Measurements from ENCODE around the gene ASB13.
"Not testable (repeated sequence)": the region's sequence is repeated elsewhere in the genome, so short reads cannot be mapped to it uniquely, and the experiment has no call there.

The ASB13 gene

GRCh38 chr10:5632446-5632845, 33.9 kb downstream of the ASB13 start:
- DNase-seq = no peak
- TF ChIP-seq POLR2A (IDR thresholded peaks at IDR 0.05; ENCODE audit: low read length) (no peak), GATA1 (IDR thresholded peaks at IDR 0.05; ENCODE audit: low read depth, low read length) (no peak)

GRCh38 chr10:5631936-5632335, 34.5 kb downstream of the ASB13 start:
- DNase-seq = no peak
- TF ChIP-seq POLR2A (IDR thresholded peaks at IDR 0.05; ENCODE audit: low read length) (no peak), GATA1 (IDR thresholded peaks at IDR 0.05; ENCODE audit: low read depth, low read length) (no peak)

GRCh38 chr10:5630112-5630436, 36.3 kb downstream of the ASB13 start:
- no peak for DNase-seq
- TF ChIP-seq GATA1 (IDR thresholded peaks at IDR 0.05; ENCODE audit: low read depth, low read length) (no peak), POLR2A (IDR thresholded peaks at IDR 0.05; ENCODE audit: low read length) (no peak)

- TF ChIP-seq GATA1 (IDR thresholded peaks at IDR 0.05; ENCODE audit: low read depth, low read length) = no peak
- TF ChIP-seq POLR2A (IDR thresholded peaks at IDR 0.05; ENCODE audit: low read length) = no peak
- DNase-seq = peak; percentile 71 to 87
Observed at GRCh38 chr10:5629303-5630111, 36.9 kb downstream of the ASB13 start.

- DNase-seq = no peak
- no peak for TF ChIP-seq POLR2A (IDR thresholded peaks at IDR 0.05; ENCODE audit: low read length)
- TF ChIP-seq GATA1 (IDR thresholded peaks at IDR 0.05; ENCODE audit: low read depth, low read length) = no peak
Observed at GRCh38 chr10:5628451-5629302, 37.7 kb downstream of the ASB13 start.

- no peak for DNase-seq
- no peak for TF ChIP-seq GATA1 (IDR thresholded peaks at IDR 0.05; ENCODE audit: low read depth, low read length)
- no peak for TF ChIP-seq POLR2A (IDR thresholded peaks at IDR 0.05; ENCODE audit: low read length)
Observed at GRCh38 chr10:5627486-5628044, 38.8 kb downstream of the ASB13 start.

GRCh38 chr10:5625992-5626777, 40.2 kb downstream of the ASB13 start:
- TF ChIP-seq POLR2A (IDR thresholded peaks at IDR 0.05; ENCODE audit: low read length) (no peak), GATA1 (IDR thresholded peaks at IDR 0.05; ENCODE audit: low read depth, low read length) (no peak)
- no peak for DNase-seq

- TF ChIP-seq POLR2A (IDR thresholded peaks at IDR 0.05; ENCODE audit: low read length) (no peak), GATA1 (IDR thresholded peaks at IDR 0.05; ENCODE audit: low read depth, low read length) (no peak)
- DNase-seq = no peak
Observed at GRCh38 chr10:5624701-5625100, 41.7 kb downstream of the ASB13 start.

GRCh38 chr10:5623081-5623748, 43.2 kb downstream of the ASB13 start:
- TF ChIP-seq GATA1 (IDR thresholded peaks at IDR 0.05; ENCODE audit: low read depth, low read length) = no peak
- DNase-seq = peak; percentile 81 to 90

GRCh38 chr10:5622186-5622960, 44.0 kb downstream of the ASB13 start:
- TF ChIP-seq GATA1 (IDR thresholded peaks at IDR 0.05; ENCODE audit: low read depth, low read length) (no peak), POLR2A (IDR thresholded peaks at IDR 0.05; ENCODE audit: low read length) (no peak)
- no peak for DNase-seq

GRCh38 chr10:5621371-5621770, 45.0 kb downstream of the ASB13 start:
- not testable (repeated sequence) for DNase-seq

GRCh38 chr10:5620966-5621365, 45.4 kb downstream of the ASB13 start:
- DNase-seq = no peak
- TF ChIP-seq POLR2A (IDR thresholded peaks at IDR 0.05; ENCODE audit: low read length) (no peak), GATA1 (IDR thresholded peaks at IDR 0.05; ENCODE audit: low read depth, low read length) (no peak)

All from erythroblast (primary cell).